HG03469 (cell line): ENCODE results near the gene MYH11.
"Not testable (repeated sequence)": the region's sequence is repeated elsewhere in the genome, so short reads cannot be mapped to it uniquely, and the experiment has no call there.

Experiments
- ATAC-seq: cut with Tn5 transposase; IDR thresholded peaks from one replicate; pipeline ENCODE4 v1.9.1; 2021; ENCODE audit warnings: mild to moderate bottlenecking, moderate library complexity, moderate number of reproducible peaks; ENCODE audit not compliant: unreplicated experiment

The MYH11 gene

DNA sequence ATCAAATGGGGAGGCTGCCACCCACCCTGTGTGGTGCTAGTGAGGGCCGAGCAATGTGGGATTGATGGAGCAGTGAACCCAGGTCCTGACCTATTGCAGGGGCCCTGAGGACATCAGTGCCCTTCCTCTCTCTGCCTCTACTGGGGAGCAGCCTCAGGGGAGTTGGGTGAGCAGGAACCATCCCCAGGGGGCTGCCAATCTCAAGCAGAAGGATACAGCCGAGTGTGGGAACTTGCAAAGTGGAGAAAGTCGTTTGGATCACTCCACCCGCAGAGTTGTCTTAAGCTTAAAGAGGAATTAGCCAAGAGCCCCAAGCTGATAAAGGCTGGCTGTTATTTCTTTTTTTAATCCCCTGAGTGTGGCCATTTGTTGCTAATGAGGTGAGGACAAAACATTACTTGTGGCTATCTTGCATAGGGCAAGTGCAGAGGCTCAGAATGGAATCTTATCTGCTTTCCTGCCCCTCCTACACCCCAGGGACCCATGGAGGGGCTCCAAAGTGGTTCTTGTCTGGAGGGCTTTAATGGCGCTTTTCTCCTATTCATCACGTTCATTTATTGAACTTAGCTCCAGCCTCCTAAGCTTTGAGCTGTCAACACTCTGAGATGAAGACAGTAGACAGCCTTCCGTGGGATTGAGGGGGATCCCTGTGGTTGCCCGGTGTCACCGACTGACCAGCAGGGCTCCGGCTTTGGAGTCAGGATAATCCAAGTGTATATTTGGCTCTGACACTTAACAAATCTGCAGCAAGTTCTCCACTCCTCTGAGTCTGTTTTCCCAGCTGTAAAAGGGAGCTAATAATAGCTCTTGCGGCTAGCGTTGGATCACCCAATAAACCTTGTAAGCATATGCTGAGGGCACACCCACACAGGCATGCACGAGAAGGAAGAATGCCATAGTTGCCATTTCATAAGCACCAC lies 45.1 kb downstream of the MYH11 start:
- no peak for ATAC-seq

DNA sequence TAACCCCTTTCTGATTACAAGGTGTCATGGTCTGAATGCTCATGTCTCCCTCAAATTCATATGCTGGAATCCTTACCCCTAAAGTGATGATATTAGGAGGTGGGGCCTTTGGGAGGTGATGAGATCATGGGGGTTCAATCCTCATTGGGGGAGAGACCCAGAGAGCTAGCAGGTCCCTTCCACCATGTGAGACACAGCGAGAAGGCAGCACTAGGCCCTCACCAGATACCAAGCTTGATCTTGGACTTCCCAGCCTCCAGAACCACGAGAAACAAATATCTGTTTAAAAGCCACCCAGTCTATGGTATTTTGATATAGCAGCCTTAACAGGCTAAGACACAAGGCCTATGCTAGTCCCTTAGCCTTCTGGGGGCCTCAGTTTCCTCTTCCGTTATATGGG lies 45.9 kb downstream of the MYH11 start:
- no peak for ATAC-seq

DNA sequence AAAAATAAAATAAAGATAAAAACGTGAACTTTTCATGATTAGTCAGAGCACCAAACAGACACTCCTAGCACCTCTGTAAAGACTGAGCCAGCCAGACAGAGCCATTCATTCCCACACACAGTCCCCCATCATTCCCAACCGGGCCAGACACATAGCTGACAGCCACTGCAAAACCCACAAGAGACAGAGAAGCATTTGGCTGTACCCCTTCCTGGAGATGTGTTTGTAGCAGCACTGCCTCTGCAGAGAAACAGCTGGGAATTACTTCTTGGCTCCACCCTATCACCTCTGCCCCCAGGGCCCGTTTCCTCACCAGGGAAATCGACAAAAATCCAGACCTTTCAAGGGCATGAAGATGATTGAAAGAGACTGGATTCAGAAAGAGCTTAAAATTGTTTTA lies 46.4 kb downstream of the MYH11 start:
- no peak for ATAC-seq

DNA sequence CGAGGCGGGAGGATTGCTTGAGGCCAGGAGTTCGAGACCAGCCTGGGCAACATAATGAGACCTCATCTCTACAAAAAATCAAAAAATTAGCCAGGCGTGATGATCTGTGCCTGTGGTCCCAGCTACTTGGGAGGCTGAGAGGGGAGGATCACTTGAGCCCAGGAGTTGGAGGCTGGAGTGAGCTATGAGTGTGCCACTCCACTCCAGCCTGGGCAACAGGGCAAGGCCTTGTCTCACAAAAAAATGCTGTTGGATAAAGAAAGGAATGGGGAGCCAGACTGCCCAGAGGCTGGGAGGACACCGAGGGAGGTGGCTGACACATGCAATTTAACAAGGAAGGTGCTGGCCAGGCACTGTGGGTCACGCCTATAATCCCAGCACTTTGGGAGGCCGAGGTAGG lies 47.5 kb downstream of the MYH11 start:
- not testable (repeated sequence) for ATAC-seq

DNA sequence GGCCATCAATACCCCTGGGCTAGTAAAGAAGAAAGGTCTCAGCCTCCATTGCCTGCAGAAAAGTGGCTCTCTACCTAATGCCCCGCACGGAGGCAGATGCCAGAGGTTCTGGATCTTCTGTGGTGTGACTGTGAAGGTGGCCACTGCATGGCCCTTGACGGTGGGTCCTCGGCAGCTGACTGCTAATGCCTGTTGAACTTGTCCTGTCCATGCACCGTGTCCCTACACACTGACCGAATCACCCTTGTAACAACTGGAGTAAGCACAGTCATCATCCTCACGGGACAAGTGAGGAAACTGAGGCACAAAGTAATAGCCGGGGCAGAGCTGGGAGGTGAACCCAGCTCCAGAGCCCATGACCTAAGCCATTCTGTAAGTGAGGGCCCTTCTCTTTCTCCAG lies 48.8 kb downstream of the MYH11 start:
- ATAC-seq: no peak

DNA sequence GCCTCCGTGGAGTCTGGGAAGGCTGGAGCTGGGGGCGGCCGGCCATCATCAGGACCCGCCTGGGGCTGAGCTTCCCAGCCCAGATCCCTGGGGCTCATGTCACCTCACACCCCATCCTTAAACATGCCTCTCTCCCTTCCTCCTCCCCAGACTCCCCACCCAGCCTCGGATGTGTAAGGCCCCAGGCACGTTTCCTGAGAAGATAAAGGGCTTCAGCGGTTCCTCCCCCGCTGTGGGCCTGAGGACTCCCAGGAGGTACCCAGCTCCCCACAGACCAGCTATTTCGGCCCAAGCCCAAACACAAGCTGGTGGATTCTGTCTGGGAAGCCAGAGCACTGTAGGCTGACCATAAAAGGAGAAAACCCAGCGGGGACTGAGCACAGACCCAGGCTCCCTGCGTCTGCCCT lies 49.2 kb downstream of the MYH11 start:
- no peak for ATAC-seq

DNA sequence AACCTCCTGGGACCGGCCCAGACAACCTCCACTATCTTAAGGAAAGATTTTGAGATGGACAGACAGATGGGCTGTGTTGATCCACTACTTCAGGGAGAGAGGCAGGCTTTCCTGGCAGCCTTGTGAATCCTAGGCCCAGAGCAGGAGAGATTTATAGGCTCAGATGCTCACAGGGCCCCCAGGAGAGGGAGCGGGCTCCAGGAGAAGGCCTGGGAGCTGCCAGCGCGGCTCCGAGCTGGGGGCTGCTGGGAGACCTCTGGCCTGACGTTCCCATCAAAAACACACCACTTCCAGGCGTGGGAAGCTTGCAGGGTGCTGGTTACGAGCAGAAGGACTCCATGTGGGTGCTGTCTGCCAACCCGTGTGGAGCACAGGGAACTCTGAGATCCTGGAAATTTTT lies 53.2 kb downstream of the MYH11 start:
- ATAC-seq: no peak

DNA sequence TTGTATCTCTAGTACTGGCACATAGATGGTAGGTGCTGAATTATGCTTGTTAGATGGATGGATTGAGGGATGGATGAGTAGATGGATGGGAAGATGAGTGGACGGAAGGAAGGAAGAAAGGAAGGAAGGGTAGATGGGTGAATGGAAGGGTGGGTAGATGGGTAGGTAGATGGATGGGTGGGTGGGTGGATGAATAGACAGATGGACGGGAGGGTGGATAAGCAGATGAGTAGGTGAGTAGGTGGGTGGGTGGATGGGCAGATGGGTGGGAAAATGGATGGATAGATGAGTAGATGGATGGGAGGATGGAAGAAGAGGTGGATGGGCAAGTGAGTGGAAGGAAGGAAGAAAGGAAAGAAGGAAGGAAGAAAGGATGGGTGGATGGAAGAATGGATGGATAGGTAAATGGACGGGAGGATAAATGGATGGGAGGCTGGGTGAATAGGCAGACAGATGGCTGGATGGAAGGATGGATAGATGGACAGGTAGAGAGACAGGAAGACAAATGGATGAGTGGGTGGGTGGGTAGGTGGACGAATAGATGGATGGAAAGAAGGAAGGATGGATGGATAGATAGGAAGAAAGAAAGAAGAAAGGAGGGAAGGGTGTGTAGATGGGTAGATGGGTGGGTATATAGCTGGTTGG lies 56.9 kb downstream of the MYH11 start:
- ATAC-seq: no peak

DNA sequence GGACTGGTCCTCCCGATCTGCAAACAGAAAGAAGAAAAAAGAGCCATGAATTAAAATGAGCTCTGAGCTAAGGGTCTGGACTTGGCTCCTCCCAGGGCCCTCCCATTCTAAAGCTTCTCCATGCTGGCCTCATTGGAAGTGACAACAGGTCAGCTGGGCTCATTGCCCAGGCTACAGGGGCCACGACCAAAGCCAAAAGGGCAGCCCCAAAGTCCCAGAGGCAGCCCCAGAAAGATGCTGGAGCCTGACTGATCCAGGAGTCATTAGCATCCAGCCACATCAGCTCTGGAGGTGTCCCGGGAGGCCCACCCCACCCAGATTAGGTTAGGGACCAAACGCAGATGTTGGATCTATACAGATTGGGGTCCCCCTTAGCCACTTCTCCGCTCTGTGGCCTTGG lies 58.2 kb downstream of the MYH11 start:
- ATAC-seq: no peak

DNA sequence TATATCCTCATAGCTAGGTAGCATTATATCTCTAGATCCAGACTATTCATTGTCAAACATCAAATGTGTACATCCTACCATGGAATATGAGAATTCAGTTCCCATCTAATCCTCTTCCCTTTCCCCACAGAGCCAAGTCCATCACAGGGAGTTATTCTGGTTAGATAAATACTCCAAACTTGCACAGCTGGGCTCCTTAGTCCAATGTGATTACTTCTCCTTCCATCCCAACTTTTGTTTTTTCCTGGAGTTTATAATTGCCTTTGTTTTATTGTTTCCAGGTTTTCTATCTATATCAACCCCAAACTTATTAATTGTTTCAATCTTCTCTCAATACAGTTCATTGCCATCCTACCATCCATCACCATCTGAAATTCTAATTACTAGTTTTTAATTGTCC lies 59.9 kb downstream of the MYH11 start:
- no peak for ATAC-seq

DNA sequence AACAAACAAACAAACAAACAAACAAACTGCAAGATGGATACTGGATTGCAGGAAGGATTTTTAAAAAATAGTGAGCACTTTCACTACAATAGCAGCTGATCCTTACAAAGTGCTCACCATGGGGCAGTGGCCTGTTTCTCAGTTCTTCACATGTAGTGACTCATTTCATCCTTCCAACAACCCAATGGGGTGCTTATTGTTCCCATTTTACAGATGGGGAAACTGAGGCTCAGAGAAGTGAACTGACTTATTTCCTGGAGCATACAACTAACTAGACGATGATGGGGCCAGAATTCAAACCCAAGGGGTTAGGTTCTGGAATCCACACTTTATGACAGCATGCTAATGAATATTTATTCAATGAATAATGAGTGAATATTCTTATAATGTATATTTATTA lies 61.2 kb downstream of the MYH11 start:
- ATAC-seq: no peak

DNA sequence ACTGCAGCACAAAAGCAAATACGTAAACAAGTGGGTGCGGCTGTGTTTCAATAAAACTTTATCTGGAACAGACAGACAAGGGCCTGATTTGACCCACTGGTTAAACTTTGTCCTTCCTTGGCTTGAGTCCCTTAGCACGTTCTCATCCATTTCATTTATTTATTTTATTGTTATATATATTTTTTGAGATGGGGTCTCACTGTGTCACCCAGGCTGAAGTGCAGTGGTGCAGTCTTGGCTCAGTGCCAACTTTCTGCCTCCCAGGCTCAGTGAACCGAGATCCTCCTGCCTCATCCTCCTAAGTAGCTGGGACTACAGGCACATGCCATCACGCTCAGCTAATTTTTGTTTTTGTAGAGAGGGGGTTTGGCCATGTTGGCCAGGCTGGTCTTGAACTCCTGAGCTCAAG lies 64.3 kb downstream of the MYH11 start:
- no peak for ATAC-seq

DNA sequence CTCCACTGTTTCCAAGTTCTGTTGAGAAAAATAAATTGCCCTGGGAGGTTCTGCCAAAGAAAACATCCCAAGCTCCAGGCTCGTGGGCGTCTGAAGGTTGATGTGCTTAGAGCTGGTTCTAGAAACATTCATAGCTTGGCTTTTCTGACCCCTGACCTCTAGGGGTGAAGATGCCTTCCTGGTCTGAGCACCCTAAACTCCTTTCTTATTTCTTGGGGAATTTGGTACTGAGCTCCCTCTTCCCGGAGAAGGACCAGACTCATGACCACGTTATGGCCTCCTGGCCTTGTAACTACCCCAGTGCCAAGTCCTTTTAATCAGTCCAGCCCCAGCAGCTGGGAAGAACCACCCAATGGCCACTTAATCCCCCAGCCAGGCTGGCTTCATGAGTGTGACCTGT lies 66.4 kb downstream of the MYH11 start:
- no peak for ATAC-seq

DNA sequence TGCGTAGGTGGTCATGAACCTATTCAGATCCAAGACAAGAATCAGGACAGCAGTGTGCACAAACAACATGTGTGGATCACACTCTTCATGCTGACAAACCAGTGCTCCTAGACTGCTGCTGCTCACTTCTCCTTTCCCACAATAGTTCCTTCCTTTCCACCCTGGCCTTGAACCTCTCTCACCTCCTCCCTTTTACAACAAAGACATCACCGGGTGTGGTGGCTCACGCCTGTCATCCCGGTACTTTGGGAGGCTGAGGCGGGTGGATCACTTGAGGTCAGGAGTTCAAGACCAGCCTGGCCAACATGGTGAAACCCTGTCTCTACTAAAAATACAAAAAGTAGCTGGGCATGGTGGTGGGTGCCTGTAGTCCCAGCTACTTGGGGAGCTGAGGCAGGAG lies 67.0 kb downstream of the MYH11 start:
- not testable (repeated sequence) for ATAC-seq

DNA sequence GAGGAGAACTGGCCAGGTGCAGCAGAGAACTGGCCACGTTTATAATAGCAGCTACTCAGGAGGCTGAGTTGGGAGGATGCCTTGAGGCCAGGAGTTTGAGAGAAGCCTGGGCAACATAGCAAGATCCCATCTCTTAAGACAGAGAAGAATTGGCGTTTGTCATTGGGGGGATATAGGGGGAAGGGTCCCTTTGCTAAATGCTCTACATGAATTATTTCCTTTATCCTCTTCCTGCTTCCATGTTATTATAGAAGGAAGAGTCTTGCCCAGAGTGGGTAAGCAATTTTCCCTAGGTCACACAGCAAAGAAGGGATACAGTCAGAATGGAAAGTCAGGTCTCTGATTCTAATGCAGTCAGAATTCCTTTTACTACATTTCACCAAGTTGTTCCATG lies 68.0 kb downstream of the MYH11 start:
- ATAC-seq: no peak

DNA sequence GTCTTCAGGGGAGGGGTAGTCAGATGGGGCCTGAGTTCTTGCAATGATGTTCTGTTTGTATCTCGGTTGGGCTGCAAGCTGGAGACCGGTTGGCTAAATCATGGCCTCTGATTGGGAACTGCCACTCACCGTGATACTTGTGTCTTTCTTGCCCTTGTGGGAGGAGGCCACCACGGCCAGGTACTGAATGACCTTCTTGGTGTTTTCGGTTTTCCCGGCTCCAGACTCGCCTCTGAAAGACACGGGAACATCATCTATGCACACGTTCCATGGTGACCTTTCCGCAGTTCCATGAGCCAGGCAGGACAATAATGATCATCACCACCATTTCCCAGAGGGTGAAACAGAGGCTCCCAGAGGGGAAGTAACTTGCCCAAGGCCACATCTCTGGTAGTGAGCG lies 70.3 kb downstream of the MYH11 start:
- ATAC-seq: no peak

DNA sequence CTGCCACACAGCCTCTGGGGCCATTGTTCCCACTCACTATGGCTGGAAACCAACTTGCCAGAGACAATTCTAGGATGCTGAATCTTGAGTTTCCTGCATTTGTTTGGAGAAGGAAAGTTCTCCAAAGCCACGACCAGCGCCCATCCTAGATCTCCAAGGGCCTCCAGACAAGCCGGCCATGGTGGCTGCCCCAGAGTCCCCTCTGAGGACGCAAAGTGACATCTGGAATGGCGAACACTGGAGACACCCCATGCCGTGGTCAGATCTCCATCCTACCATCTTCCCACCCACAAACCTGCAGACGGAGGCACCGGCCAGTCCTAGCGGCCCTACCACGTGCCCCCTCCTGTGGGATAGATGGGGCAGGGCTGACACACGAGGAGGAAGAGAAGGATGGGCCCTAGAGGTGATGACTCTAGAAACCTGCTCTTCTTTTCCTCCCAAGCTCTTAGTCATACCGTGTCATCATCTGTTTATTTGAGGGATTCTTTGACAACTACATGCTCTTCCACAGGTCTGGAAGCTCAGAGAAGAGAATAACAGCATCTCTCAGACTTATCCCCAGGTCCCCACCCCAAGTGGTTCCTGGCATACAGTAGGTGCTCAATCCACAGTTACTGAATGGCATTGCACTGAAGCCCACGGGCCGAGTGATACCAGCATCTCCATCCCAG lies 71.3 kb downstream of the MYH11 start:
- ATAC-seq: no peak

DNA sequence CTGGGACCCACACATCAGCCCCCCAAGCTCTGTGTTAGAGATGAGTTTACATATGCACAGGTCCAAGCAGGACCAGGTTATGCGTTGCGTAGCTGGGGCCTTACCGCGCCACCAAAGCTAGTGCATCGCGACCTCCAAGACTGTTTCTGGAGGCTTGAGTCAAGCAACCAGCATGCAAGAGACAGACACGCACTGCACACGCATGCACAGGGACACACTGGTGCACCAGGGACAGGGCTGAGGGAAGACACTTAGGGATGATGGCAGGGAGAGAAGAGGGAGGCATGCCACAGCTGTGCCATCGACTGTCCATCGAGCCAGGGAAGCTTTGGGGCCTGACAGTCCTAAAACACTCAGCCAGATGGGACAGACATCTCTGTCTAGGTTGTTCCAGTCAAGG lies 72.8 kb downstream of the MYH11 start:
- ATAC-seq: no peak

DNA sequence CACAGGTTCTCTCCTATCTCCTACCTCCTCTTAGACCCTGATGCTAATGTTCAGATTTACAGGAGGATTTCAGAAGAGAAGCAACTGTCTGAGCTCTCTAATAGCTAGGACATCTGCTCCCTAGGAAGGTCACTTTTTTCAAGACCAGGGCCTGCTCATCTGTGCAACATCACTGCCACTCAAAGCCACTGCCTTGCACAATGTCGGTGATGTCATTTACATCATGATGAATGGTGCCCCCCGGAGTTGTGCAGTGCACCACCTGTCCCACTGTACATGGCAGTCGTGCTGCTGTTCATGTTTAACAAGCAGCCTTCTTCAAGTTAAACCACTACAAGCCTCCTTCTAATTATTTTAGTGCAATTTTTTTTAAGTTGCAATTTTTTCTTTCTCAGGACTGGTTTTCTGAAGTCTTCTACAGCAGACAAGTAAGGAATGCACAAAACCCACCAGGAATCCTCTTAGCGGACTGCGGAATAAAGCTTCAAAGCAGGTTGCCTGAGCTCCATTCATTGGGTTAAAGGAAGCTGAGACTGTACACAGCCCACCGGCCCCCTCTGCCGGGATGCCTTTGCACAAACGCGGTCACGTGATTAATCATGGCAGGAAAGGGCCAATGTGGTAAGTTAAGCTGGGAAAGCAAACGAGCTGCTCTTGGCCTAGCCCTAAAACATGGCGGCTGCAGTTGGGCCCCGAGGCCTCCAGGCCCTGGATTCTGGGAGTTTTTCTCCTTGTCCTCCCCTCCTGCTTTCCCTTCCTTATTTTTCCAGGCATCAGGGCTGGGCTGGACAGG lies 74.1 kb downstream of the MYH11 start:
- no peak for ATAC-seq

DNA sequence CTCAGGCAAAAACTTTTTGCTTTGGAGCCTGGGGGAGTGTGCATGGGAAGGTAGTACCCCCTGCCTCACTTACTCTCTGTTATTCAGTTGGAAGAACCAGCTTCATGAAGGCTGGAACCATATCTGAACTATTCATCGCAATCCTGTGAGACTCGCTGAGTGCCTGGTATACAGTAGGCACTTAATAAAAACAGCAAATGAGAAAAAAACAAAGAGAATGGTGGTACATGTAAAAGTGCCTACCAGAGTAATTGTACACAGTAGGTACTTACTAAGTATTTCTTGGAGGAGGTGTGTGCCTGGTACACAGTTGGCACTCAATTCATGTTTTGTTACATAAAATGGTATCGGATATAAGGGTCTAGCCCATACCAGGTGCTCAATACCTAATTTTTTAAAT lies 75.2 kb downstream of the MYH11 start:
- no peak for ATAC-seq

DNA sequence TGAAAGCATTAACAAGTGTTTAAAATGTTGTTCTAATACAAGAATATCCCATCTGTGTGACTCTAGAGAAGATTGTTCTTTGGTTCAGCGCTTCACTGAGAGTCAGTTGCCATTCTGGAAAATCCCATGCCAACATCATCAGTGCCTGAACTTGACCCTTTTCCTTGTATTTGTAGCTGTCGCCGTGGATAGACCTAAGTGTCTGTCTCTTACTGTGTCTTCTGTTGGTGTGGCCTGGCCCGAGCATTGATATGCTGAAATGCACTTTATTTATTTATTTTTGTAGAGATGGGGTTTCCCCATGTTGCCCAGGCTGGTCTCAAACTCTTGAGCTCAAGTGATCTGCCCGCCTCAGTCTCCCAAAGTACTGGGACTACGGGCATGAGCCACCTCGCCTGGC lies 76.0 kb downstream of the MYH11 start:
- ATAC-seq: no peak
